ENCODE data around the gene ARHGEF38. TPM values are rescaled to one million over a fixed set of nuclear protein-coding genes. Genes with fewer than 3 reads are reported as not detected.

ARHGEF38 gene
- total RNA-seq, 4 donors from 2014 or later = 0.11 to 0.88 (median 0.54) TPM

GRCh38 chr4:105560421-105560848, 8.0 kb downstream of the ARHGEF38 start:
- H3K4me3 ChIP-seq (ENCODE audit: low read depth, poor library complexity, severe bottlenecking) = no peak overlapping the region
- intact Hi-C loops (cut with DNase I; ENCODE audit: low total_unique reads) = no loop called here
- no peak for DNase-seq (ENCODE audit: low spot score in 2 of 2)
- TF ChIP-seq, protein P1, sequence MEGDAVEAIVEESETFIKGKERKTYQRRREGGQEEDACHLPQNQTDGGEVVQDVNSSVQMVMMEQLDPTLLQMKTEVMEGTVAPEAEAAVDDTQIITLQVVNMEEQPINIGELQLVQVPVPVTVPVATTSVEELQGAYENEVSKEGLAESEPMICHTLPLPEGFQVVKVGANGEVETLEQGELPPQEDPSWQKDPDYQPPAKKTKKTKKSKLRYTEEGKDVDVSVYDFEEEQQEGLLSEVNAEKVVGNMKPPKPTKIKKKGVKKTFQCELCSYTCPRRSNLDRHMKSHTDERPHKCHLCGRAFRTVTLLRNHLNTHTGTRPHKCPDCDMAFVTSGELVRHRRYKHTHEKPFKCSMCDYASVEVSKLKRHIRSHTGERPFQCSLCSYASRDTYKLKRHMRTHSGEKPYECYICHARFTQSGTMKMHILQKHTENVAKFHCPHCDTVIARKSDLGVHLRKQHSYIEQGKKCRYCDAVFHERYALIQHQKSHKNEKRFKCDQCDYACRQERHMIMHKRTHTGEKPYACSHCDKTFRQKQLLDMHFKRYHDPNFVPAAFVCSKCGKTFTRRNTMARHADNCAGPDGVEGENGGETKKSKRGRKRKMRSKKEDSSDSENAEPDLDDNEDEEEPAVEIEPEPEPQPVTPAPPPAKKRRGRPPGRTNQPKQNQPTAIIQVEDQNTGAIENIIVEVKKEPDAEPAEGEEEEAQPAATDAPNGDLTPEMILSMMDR (IDR thresholded peaks at IDR 0.05) = no peak
- no peak for TF ChIP-seq POLR2A (IDR thresholded peaks at IDR 0.05)
- WGBS, 2 donors = 45 to 54% methylated on average over 1 of the region's 1 CpG

DNA sequence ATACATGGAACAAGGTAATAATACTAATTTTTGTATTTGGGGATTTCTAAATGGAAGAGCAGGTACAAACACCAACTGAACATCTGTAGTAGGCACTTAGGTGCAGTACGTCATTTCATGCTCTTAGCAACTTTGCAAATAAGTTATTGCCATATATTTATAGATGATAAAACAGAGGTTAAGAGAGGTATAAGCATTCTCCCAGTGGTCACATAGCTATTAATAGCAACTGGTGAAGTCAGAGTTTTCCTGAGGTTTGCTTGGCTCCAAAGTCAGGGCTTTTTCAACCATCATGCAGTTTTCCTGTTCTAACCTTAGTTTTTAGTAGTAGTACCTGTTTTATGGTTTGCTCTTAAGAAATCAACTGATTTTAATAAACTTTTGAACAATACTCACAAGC, 10.9 kb downstream of the ARHGEF38 start:
- 82 to 86% methylated on average over 1 of the region's 1 CpG for WGBS, 2 donors
- intact Hi-C loops (cut with DNase I; ENCODE audit: low total_unique reads) = no loop called here
- no peak for TF ChIP-seq POLR2A (IDR thresholded peaks at IDR 0.05)
- TF ChIP-seq, protein P1 (IDR thresholded peaks at IDR 0.05) = no peak
- DNase-seq (ENCODE audit: low spot score in 2 of 2) = no peak
- H3K4me3 ChIP-seq (ENCODE audit: low read depth, poor library complexity, severe bottlenecking) = no peak overlapping the region

- intact Hi-C loops (cut with DNase I; ENCODE audit: low total_unique reads) = no loop called here
- WGBS, 2 donors = 47 to 53% methylated on average over 1 of the region's 1 CpG
- no peak overlapping the region for H3K4me3 ChIP-seq (ENCODE audit: low read depth, poor library complexity, severe bottlenecking)
- no peak for TF ChIP-seq POLR2A (IDR thresholded peaks at IDR 0.05)
- TF ChIP-seq, protein P1 (IDR thresholded peaks at IDR 0.05) = no peak
- no peak for DNase-seq (ENCODE audit: low spot score in 2 of 2)
These were observed 16.2 kb downstream of the ARHGEF38 start for GRCh38 chr4:105568584-105568983.

DNA sequence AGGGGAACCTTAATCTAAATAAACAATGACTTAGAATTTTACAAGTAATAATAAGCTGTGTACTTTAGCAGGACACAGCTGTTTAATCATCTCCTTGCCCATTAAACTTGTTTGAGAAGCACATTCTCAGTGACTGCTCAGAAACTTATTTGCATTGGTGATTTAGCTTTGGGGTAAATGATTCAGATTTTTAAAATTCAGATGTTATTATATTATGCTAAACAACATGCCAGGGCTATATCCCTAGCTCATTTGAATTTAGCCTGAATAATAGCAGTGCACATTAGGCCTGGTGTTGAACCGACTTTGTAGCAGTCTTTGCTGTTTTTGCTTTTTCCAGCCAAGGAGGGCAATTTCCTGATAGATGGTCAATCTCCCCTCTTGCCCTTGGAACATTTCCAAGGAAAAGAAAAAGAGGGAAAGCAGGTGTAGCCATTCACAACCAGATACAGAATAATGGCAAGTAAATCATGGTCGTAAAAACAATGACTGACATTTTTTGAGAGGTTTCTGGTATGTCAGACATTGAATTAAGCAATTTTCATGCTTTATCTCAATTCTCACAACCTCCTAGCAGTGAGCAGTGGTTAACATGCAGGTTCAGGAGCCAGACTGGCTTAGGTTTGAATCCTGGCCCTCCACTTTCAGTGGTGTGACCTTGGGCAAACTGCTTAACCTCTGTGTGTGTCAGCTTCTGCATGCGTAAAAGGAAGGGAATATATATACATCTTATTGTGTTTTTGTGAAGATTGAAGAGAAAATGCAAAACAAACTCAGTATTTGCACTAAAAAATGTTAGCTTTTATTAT, 16.8 kb downstream of the ARHGEF38 start:
- intact Hi-C loops (cut with DNase I; ENCODE audit: low total_unique reads) = no loop called here
- 56 to 67% methylated on average over 3 of the region's 3 CpGs for WGBS, 2 donors
- H3K4me3 ChIP-seq (ENCODE audit: low read depth, poor library complexity, severe bottlenecking) = no peak overlapping the region
- DNase-seq (ENCODE audit: low spot score in 2 of 2) = no peak
- TF ChIP-seq, protein P1 (IDR thresholded peaks at IDR 0.05) = no peak
- TF ChIP-seq POLR2A (IDR thresholded peaks at IDR 0.05) = no peak

- intact Hi-C loops (cut with DNase I; ENCODE audit: low total_unique reads) = no loop called here
- no peak for TF ChIP-seq POLR2A (IDR thresholded peaks at IDR 0.05)
- TF ChIP-seq, protein P1 (IDR thresholded peaks at IDR 0.05) = no peak
- no peak overlapping the region for H3K4me3 ChIP-seq (ENCODE audit: low read depth, poor library complexity, severe bottlenecking)
- WGBS, 2 donors = 57 to 59% methylated on average over 2 of the region's 2 CpGs
- DNase-seq (ENCODE audit: low spot score in 2 of 2) = no peak
These were observed 17.4 kb downstream of the ARHGEF38 start for GRCh38 chr4:105569866-105570236.

GRCh38 chr4:105572296-105572695, 19.9 kb downstream of the ARHGEF38 start:
- no peak for TF ChIP-seq POLR2A (IDR thresholded peaks at IDR 0.05)
- TF ChIP-seq, protein P1 (IDR thresholded peaks at IDR 0.05) = no peak
- DNase-seq (ENCODE audit: low spot score in 2 of 2) = no peak
- WGBS, 2 donors = 73 to 85% methylated on average over 3 of the region's 3 CpGs
- H3K4me3 ChIP-seq (ENCODE audit: low read depth, poor library complexity, severe bottlenecking) = no peak overlapping the region
- intact Hi-C loops (cut with DNase I; ENCODE audit: low total_unique reads) = no loop called here

Data from lower leg skin (tissue), 4 donors.